Heart right ventricle (tissue), 16 donors: ENCODE measurements around the gene SLAMF9. TPM values are rescaled to one million over a fixed set of nuclear protein-coding genes. Genes with fewer than 3 reads are reported as not detected.

ENCODE experiments used
- ATAC-seq, 8 donors: fragments of 200-7000 bp; cut with Tn5 transposase; one replicate each; pipeline ENCODE4 v1.9.1; 2020; ENCODE audit warnings: mild to moderate bottlenecking in 8 of 8, moderate library complexity in 8 of 8, moderate number of reproducible peaks in 1 of 8
- DNase-seq, 2 donors: peaks; one replicate each; pipeline ENCODE4 v3.0.0-alpha.2; 2020
- H3K27ac ChIP-seq, 10 donors: fragments of 200-600 bp; sonication (generic) in 2 of 10; one replicate each; pipeline versions ENCODE4 v1.5.0 to v1.8.0; 2020 to 2022; ENCODE audit warnings: mild to moderate bottlenecking in 3 of 10
- H3K27me3 ChIP-seq, 7 donors: fragments of 200-600 bp; one replicate each; pipeline ENCODE4 v1.8.0; 2021 to 2022; ENCODE audit warnings: mild to moderate bottlenecking in 2 of 7
- H3K36me3 ChIP-seq, 9 donors: fragments of 200-600 bp; sonication (generic) in 1 of 9; one replicate each; pipeline versions ENCODE4 v1.5.0 to v1.8.0; 2020 to 2022; ENCODE audit warnings: mild to moderate bottlenecking in 2 of 9
- H3K4me1 ChIP-seq, 9 donors: fragments of 200-600 bp; sonication (generic) in 1 of 9; one replicate each; pipeline versions ENCODE4 v1.5.0 to v1.8.0; 2020 to 2022; ENCODE audit warnings: mild to moderate bottlenecking in 4 of 9
- H3K4me3 ChIP-seq, 10 donors: fragments of 200-600 bp; sonication (generic) in 2 of 10; one replicate each; pipeline versions ENCODE4 v1.5.0 to v1.8.0; 2020 to 2022; ENCODE audit warnings: mild to moderate bottlenecking in 7 of 10, moderate library complexity in 2 of 10
- H3K9me3 ChIP-seq, 11 donors: fragments of 200-600 bp in 10 of 11; sonication (generic) in 2 of 11; one replicate each; pipeline versions ENCODE4 v1.5.0 to v1.8.0; 2013 to 2022; ENCODE audit warnings: mild to moderate bottlenecking in 2 of 11, control low read depth in 1 of 11, moderate library complexity in 1 of 11
- WGBS, 2 donors: extraction: QIAGEN DNeasy Blood & Tissue Kit; methylation state at CpG; one replicate each; pipeline ENCODE4 v1.1.7; 2013; ENCODE audit warnings: inconsistent platforms in 1 of 2; 5-methylcytosine and 5-hydroxymethylcytosine counted together
- intact Hi-C, 10 donors: fragments of 100-400 bp; cut with DNase I; formaldehyde crosslinking; loops; one replicate each; pipeline versions ENCODE4 v1.11.1 to v1.14.2; 2022
- polyA plus RNA-seq, 2 donors: library from polyadenylated mRNA; stranded (reverse); fragments of 200-250 nt; gene quantifications; one replicate each; pipeline ENCODE4 v1.2.3, GENCODE V29; 2013
- total RNA-seq, 10 donors: library from RNA; stranded (reverse); fragmentation: NEBNext Ultra II Directional in 3 of 10; extraction: Animal tissue kit (Norgen Biotek cat#: 25700) in 3 of 10; gene quantifications; one replicate each; pipeline versions ENCODE4 v1.2.1 to v1.2.4, GENCODE V29; 2021 to 2023
- TF ChIP-seq, protein P1 (sequence below), 9 donors: fragments of 200-600 bp; sonication (generic) in 2 of 9; IDR thresholded peaks; one replicate each; pipeline versions ENCODE4 v1.5.0 to v1.8.0; 2021 to 2022; ENCODE audit warnings: antibody characterized with exemption in 9 of 9, mild to moderate bottlenecking in 5 of 9, moderate library complexity in 1 of 9
- donor health status: Arrhythmogenic right ventricular cardiomyopathy.
- donor health status: ischemic (EF 13 %, LVEDD 7.1; RV severe dilation, severe dysfunction).
- donor health status: healthy with polysubstance abuse.
- donor health status: DM: no; HTN: yes; CAD: no.
- donor health status: DM: no; HTN: no; CAD: no.
- donor health status: ischemic (EF 25% LVEDD 6.9; RV normal size, moderate dysfunction).
- donor health status: ischemic (EF 25% LVEDD 5.7; RV mildly dilated, moderate dysfunction).
- donor health status: healthy.
- donor health status: DM: yes; HTN: yes; CAD: no.
- donor health status: Ischemic cardiomyopathy.
- donor health status: ischemic (EF 35%, LVEDD 5.7; RV mildly dilated, moderate dysfunction).
- donor health status: nonischemic (EF 11% LVEDD 7.7; RV severe dilation, severe dysfunction).
- donor health status: DM: yes; HTN: yes; CAD: no.
- donor health status: PGD.
- donor health status: ischemic (EF 29% LVEDD 5.4; RV normal size, mild dysfunction).
- donor health status: nonischemic (EF 23%, LVEDD 6.1; RV moderate dilation, normal function).

The SLAMF9 gene
- total and polyA plus RNA-seq, 12 donors: 0.13 TPM; not detected in 11

DNA sequence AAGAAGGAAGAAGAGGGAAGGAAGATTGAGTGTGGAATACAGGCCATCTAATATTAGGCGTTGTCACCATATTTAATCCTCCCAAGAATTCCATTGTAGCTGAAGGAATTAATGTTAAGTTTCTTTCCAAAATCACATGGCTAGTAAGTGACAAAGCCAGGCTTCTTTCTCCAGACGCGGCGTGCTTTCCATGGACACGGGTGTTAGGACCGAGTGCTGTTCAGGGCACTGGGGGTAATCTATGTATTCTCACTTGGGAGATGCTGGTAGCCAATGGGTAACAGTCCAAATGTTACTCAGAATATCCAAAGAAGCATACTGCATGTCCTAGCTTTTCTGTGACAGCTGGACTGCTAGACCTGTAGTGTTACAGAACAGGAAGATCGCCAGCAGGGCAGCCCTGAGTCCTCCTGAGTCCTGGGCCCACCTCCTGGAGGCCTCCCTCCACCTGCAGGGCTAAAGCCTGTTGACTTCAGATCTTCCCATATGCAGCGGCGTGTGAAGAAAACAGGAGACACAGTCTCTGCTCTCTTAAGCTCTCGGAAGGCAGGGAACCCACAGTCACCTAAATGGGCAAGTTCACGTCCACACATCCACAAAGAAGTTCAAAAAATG lies 13.9 kb downstream of the SLAMF9 start:
- DNase-seq: no peak
- no peak for ATAC-seq
- Histone ChIP-seq H3K4me1 (peaks cover 0 to 20% (median 16%) of the 10 kb centered on the region in 9 donors), H3K4me3 (no peak overlapping the region), H3K36me3 (no peaks in the 10 kb centered on the region), H3K27me3 (peaks cover 0 to 28% (median 13%) of the 10 kb centered on the region in 7 donors), H3K27ac (no peak overlapping the region), H3K9me3 (no peaks in the 10 kb centered on the region)
- WGBS, 2 donors: 92% methylated on average over 11 of the region's 11 CpGs
- intact Hi-C loops: no loop called here
- TF ChIP-seq, protein P1, sequence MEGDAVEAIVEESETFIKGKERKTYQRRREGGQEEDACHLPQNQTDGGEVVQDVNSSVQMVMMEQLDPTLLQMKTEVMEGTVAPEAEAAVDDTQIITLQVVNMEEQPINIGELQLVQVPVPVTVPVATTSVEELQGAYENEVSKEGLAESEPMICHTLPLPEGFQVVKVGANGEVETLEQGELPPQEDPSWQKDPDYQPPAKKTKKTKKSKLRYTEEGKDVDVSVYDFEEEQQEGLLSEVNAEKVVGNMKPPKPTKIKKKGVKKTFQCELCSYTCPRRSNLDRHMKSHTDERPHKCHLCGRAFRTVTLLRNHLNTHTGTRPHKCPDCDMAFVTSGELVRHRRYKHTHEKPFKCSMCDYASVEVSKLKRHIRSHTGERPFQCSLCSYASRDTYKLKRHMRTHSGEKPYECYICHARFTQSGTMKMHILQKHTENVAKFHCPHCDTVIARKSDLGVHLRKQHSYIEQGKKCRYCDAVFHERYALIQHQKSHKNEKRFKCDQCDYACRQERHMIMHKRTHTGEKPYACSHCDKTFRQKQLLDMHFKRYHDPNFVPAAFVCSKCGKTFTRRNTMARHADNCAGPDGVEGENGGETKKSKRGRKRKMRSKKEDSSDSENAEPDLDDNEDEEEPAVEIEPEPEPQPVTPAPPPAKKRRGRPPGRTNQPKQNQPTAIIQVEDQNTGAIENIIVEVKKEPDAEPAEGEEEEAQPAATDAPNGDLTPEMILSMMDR (IDR thresholded peaks at IDR 0.05): no peak

GRCh38 chr1:159939678-159940002 lies 14.4 kb downstream of the SLAMF9 start:
- Histone ChIP-seq H3K9me3 (no peaks in the 10 kb centered on the region), H3K27me3 (peaks cover 0 to 28% (median 11%) of the 10 kb centered on the region in 7 donors), H3K36me3 (no peaks in the 10 kb centered on the region), H3K27ac (no peak overlapping the region), H3K4me3 (no peak overlapping the region), H3K4me1 (peaks cover 0 to 17% (median 14%) of the 10 kb centered on the region in 9 donors)
- DNase-seq (no peak), ATAC-seq (no peak)
- 74 to 79% methylated on average over 3 of the region's 3 CpGs for WGBS, 2 donors
- TF ChIP-seq, protein P1 (IDR thresholded peaks at IDR 0.05): no peak
- intact Hi-C loops: loop anchor here in 5 of 10 donors (5.0 to 10.0 kb wide), 5 partner anchors 63 to 435 kb away; no protein-coding TSS in a partner anchor

DNA sequence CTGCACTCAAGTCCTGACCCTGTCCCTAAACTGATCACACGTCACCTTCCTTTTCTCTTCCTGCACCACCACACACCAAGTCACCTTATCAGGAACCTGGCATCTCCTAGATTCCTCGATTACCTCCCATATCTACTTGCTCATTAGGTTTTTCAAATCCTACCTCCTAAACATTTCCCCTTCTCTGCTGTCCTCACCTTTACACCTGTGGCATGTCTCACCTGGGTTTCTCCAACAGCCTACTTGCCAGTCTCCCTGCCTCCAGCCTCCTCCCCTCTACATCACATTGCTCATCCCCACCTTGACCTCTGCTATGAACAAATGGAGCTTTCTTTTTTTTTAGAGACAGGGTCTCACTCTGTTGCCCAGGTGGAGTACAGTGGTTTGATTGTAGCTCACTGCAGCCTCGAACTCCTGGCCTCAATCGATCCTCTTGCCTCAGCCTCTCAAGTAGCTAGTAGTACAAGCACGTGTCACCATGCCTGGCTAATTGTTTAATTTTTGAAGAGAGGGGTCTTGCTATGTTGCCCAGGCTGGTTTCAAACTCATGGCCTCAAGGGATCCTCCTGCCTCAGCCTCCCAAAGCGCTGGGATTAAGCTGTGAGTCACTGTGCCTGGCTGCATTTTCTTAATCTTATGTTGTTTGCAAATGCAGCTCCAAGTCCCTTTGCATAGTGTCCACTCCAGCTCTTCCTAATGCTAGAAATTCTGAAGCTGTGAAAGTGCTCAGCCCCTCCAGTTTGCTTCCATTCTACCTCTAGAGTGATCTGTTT lies 14.9 kb downstream of the SLAMF9 start:
- DNase-seq (no peak), ATAC-seq (no peak)
- Histone ChIP-seq H3K4me3 (no peak overlapping the region), H3K27ac (no peak overlapping the region), H3K27me3 (peaks cover 0 to 23% (median 6%) of the 10 kb centered on the region in 7 donors), H3K36me3 (no peaks in the 10 kb centered on the region), H3K9me3 (no peaks in the 10 kb centered on the region), H3K4me1 (peaks cover 0 to 17% (median 14%) of the 10 kb centered on the region in 9 donors)
- intact Hi-C loops: loop anchor here in 5 of 10 donors (5.0 to 10.0 kb wide), 5 partner anchors 63 to 436 kb away; no protein-coding TSS in a partner anchor
- TF ChIP-seq, protein P1 (IDR thresholded peaks at IDR 0.05): no peak
- 89 to 91% methylated on average over 6 of the region's 6 CpGs for WGBS, 2 donors

GRCh38 chr1:159938211-159938852 lies 15.7 kb downstream of the SLAMF9 start:
- intact Hi-C loops: loop anchor here in 5 of 10 donors (5.0 to 10.0 kb wide), 5 partner anchors 64 to 436 kb away; no protein-coding TSS in a partner anchor

More at GRCh38 chr1:159938211-159938852, 15.7 kb downstream of the SLAMF9 start:
- Histone ChIP-seq H3K27ac (no peak overlapping the region), H3K9me3 (no peaks in the 10 kb centered on the region), H3K4me3 (no peak overlapping the region), H3K36me3 (no peaks in the 10 kb centered on the region), H3K27me3 (peaks cover 0 to 18% (median under 1%) of the 10 kb centered on the region in 7 donors), H3K4me1 (peaks cover 0 to 17% (median 14%) of the 10 kb centered on the region in 9 donors)
- DNase-seq (no peak), ATAC-seq (no peak)
- TF ChIP-seq, protein P1 (IDR thresholded peaks at IDR 0.05): no peak
- WGBS, 2 donors: 66 to 69% methylated on average over 7 of the region's 7 CpGs
